Peyer's patch (tissue), 4 donors: Measurements from ENCODE around the gene EPHA6. TPM values are rescaled to one million over a fixed set of nuclear protein-coding genes. Genes with fewer than 3 reads are reported as not detected.

Experiments used
- DNase-seq, 3 donors: peaks; one replicate each; pipeline ENCODE4 v3.0.0-alpha.2; 2017 to 2019
- H3K27ac ChIP-seq, 4 donors: fragments of 200-600 bp; sonication (generic); one replicate each; pipeline ENCODE4 v1.5.1; 2016 to 2019
- H3K27me3 ChIP-seq, 2 donors: fragments of 200-600 bp; sonication (generic); one replicate each; pipeline ENCODE4 v1.5.1; 2019
- H3K36me3 ChIP-seq, 3 donors: fragments of 200-600 bp; sonication (generic); one replicate each; pipeline ENCODE4 v1.5.1; 2016 to 2019
- H3K4me1 ChIP-seq, 4 donors: fragments of 200-600 bp; sonication (generic); one replicate each; pipeline ENCODE4 v1.5.1; 2016 to 2019
- H3K4me3 ChIP-seq, 4 donors: fragments of 200-600 bp; sonication (generic); 1 replicate in 3 of 4; 2 replicates in 1 of 4; pipeline ENCODE4 v1.5.1; 2016 to 2019; ENCODE audit warnings: mild to moderate bottlenecking in 1 of 4
- H3K9me3 ChIP-seq, 4 donors: fragments of 200-600 bp; sonication (generic); one replicate each; pipeline ENCODE4 v1.5.1; 2016 to 2019; ENCODE audit warnings: mild to moderate bottlenecking in 1 of 4
- POLR2A ChIP-seq, 2 donors: fragments of 450-650 bp; IDR thresholded peaks; one replicate each; pipeline ENCODE4 v1.5.1; 2017; ENCODE audit warnings: antibody characterized with exemption in 2 of 2, mild to moderate bottlenecking in 2 of 2, moderate library complexity in 2 of 2
- total RNA-seq, 4 donors: library from RNA; depleted of rRNA; stranded (reverse); fragments of >200 nt; gene quantifications; one replicate each; pipeline ENCODE4 v1.1.0, GENCODE V29; 2016
- TF ChIP-seq, protein P1 (sequence below), 6 experiments: fragments of 450-650 bp in 4 of 6; fragments of 200-600 bp in 2 of 6; sonication (generic) in 1 of 6; IDR thresholded peaks; one replicate each; pipeline ENCODE4 v1.5.1; 2017 to 2019; ENCODE audit warnings: antibody characterized with exemption in 6 of 6, mild to moderate bottlenecking in 3 of 6, moderate library complexity in 1 of 6

EPHA6 gene
- total RNA-seq, 4 donors from 2014 or later: 1.7 to 2.1 (median 1.9) TPM; not detected in 1

DNA sequence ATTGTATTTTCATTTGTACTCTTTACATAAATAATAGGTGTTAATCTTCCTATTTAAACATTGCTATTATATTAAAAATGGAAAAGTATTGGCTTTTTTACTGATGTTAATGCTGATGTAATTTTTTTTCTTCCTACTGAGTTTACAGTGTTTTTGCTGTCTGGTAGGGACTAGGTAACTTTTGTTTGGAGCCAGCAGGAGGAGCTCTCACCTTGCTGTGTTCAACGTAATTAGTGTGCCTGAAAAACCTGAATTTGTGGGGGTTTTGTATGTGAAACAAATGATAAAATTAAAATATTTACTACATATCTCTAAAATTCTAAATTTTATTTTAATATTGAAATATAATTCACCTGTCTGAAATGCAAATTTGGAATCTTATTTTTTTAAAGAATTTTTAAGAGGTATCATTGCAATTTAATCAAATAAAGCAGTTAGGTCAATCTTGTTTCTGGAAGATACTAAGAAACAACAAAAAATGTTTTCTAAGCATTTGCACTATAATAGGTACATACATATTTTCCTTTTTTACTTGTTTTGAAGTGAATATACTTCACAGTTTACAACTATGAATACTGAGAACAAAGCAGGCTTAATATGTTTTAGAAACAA is 48.8 kb downstream of the EPHA6 start:
- Histone ChIP-seq H3K27ac (no peak overlapping the region), H3K27me3 (no peaks in the 10 kb centered on the region), H3K36me3 (no peaks in the 10 kb centered on the region), H3K4me3 (no peak overlapping the region), H3K4me1 (no peaks in the 10 kb centered on the region), H3K9me3 (no peaks in the 10 kb centered on the region)
- TF ChIP-seq, protein P1, sequence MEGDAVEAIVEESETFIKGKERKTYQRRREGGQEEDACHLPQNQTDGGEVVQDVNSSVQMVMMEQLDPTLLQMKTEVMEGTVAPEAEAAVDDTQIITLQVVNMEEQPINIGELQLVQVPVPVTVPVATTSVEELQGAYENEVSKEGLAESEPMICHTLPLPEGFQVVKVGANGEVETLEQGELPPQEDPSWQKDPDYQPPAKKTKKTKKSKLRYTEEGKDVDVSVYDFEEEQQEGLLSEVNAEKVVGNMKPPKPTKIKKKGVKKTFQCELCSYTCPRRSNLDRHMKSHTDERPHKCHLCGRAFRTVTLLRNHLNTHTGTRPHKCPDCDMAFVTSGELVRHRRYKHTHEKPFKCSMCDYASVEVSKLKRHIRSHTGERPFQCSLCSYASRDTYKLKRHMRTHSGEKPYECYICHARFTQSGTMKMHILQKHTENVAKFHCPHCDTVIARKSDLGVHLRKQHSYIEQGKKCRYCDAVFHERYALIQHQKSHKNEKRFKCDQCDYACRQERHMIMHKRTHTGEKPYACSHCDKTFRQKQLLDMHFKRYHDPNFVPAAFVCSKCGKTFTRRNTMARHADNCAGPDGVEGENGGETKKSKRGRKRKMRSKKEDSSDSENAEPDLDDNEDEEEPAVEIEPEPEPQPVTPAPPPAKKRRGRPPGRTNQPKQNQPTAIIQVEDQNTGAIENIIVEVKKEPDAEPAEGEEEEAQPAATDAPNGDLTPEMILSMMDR (IDR thresholded peaks at IDR 0.05): peak in 4 of 6 experiments; percentile 25 to 53 (median 42)
- TF ChIP-seq POLR2A (IDR thresholded peaks at IDR 0.05): no peak
- no peak for DNase-seq

DNA sequence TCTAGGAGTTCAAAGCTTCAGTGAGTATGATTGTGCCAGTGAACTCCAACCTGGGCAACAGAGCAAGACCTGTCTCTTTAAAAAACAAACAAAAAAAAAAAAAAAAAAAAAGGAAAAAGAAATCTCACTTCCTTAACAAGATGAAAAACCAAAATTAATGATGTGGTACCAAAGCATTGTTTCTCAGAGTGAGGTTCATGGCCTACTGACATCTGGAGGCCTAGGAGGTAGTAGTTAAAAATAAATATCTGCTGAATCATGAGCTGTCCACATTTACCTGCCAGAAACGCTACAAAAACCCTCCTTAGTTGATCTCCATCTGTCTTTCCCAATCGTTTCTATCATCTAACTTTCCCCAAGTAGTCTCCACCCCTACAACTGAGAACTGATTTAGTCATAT is 51.2 kb downstream of the EPHA6 start:
- Histone ChIP-seq H3K9me3 (no peaks in the 10 kb centered on the region), H3K27ac (no peak overlapping the region), H3K36me3 (no peaks in the 10 kb centered on the region), H3K4me3 (no peak overlapping the region), H3K4me1 (no peaks in the 10 kb centered on the region), H3K27me3 (no peaks in the 10 kb centered on the region)
- DNase-seq: no peak
- TF ChIP-seq, protein P1 (IDR thresholded peaks at IDR 0.05): no peak
- TF ChIP-seq POLR2A (IDR thresholded peaks at IDR 0.05): no peak

DNA sequence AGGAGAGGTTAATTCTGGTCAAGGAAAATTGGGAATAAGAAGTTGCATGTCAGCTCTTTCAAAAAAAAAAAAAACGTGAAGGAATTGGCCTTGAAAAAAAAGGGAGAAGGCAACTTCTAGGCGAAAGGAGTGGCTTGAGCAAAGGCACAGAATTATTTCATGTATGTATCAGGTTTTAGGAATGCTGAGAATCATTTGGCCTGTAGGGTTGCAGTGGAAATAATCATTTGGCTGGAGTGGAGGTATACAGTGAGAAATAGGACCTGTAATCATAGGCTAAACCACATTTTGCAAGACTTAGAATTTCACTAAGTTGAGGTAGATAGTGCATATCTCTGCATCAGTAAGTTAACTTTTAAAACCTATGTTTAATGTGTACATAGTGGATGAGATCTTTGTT is 54.9 kb downstream of the EPHA6 start:
- DNase-seq: no peak
- no peaks in the 10 kb centered on the region for H3K4me1 ChIP-seq
- no peak overlapping the region for H3K27ac ChIP-seq
- no peak overlapping the region for H3K4me3 ChIP-seq
- no peaks in the 10 kb centered on the region for H3K36me3 ChIP-seq
- H3K27me3 ChIP-seq: no peaks in the 10 kb centered on the region
- TF ChIP-seq POLR2A (IDR thresholded peaks at IDR 0.05): no peak
- TF ChIP-seq, protein P1 (IDR thresholded peaks at IDR 0.05): no peak
- no peaks in the 10 kb centered on the region for H3K9me3 ChIP-seq

DNA sequence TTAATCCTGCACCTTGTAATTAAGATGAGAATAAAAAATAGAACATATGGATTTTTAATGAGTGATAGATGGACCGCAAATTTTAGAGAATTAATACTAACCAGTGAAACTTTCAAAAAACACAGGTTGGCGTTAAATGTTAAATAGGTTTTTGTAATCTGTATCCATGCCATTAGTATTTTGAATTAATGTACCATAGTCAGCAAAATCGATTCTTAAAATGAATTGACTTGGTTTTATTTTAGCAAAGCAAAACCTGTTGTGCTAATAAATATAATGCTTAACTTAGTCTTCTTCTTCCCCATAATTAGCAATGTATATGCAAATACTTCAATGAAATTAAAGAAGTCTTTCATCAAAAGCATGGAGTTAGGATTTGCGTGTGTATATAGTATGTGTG is 63.1 kb downstream of the EPHA6 start:
- H3K4me3 ChIP-seq: no peak overlapping the region
- no peaks in the 10 kb centered on the region for H3K4me1 ChIP-seq
- H3K27me3 ChIP-seq: no peaks in the 10 kb centered on the region
- H3K27ac ChIP-seq: no peak overlapping the region
- H3K9me3 ChIP-seq: no peaks in the 10 kb centered on the region
- no peak for DNase-seq
- H3K36me3 ChIP-seq: no peaks in the 10 kb centered on the region
- TF ChIP-seq, protein P1 (IDR thresholded peaks at IDR 0.05): no peak
- no peak for TF ChIP-seq POLR2A (IDR thresholded peaks at IDR 0.05)

DNA sequence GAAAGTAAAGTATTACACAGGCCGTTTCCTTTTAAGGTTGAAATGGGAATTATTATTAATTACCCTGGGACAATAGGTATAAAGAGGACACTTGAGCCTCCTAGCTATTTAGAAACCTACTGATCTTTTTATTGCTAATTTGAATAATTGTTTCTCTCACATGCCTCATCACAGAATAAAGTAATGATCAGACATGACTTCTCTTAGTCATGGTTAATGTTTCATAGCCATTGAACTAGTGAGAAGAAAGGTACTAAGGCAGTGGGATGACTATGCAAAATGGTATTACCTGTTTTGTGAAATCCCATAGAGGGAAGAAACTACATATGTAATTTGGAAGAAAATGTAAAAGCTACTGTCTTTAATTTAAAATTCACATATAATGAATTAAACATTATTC is 85.6 kb downstream of the EPHA6 start:
- Histone ChIP-seq H3K36me3 (no peaks in the 10 kb centered on the region), H3K4me1 (no peaks in the 10 kb centered on the region), H3K27me3 (no peaks in the 10 kb centered on the region), H3K4me3 (no peak overlapping the region), H3K9me3 (no peaks in the 10 kb centered on the region), H3K27ac (no peak overlapping the region)
- DNase-seq: no peak
- TF ChIP-seq POLR2A (IDR thresholded peaks at IDR 0.05): no peak
- TF ChIP-seq, protein P1 (IDR thresholded peaks at IDR 0.05): no peak

DNA sequence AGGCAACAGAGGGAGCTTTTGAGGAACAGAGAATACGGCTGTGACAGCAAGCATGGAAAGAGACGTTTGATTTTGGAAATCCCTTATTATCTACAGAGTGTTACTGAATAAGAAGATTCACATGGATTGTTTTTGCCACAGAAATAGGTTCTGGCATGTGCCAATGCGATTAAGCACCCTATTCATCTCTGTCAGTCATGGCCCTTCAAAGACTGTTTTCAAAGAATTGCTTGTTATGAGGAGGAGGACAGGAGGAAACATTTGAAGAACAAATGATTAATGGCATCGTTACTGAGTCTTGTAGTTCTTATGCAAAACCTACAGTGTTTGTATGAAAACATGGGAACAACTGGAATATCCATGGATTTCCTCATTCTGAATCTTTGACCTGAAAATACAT is 86.2 kb downstream of the EPHA6 start:
- no peak for DNase-seq
- Histone ChIP-seq H3K36me3 (no peaks in the 10 kb centered on the region), H3K27me3 (no peaks in the 10 kb centered on the region), H3K27ac (no peak overlapping the region), H3K9me3 (no peaks in the 10 kb centered on the region), H3K4me1 (no peaks in the 10 kb centered on the region), H3K4me3 (no peak overlapping the region)
- TF ChIP-seq, protein P1 (IDR thresholded peaks at IDR 0.05): no peak
- TF ChIP-seq POLR2A (IDR thresholded peaks at IDR 0.05): no peak
